CD4-positive, alpha-beta T cell treated with Interferon gamma for 1 hour (primary cell): ENCODE measurements around the gene TRIM28.
"Not testable (repeated sequence)": the region's sequence is repeated elsewhere in the genome, so short reads cannot be mapped to it uniquely, and the experiment has no call there.

Experiments
- DNase-seq: peaks from one replicate; pipeline ENCODE4 v3.0.0-alpha.2; 2020

TRIM28 gene

DNA sequence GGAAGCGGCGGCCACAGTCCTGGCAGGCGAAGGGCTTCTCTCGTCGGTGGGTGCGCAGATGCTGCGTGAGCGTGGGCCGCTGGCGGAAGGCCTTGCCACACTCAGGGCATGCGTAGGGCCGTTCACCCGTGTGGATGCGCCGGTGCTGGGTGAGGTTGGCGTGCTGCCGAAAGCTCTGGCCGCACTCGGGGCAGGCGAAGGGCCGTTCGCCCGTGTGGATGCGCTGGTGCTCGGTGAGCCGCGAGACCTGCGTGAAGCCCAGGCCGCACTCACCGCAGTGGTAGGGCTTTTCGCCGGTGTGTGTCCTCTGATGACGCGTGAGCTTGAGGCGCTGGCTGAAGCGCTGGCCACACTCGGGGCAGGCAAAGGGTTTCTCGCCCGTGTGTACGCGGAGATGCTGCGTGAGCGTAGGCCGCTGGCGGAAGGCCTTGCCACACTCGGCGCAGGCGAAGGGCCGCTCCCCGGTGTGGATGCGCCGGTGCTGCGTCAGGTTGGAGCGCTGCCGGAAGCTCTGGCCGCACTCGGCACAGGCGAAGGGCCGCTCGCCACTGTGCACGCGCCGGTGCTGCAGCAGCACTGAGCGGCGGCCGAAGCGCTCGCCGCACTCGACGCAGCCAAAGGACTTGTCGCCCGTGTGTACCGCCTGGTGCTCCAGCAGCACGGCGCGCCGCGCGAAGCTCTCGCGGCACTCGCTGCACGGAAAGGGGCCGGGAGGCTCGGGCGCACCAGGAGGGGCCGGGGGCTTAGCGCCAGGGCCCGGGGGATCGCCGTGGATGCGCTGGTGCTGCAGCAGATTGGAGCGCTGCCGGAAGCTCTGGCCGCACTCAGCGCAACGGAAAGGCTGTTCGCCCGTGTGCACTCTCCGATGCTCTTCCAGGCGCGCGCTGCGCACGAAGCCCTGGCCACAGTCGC is 18.5 kb downstream of the TRIM28 start:
- peak; percentile 27 for DNase-seq

DNA sequence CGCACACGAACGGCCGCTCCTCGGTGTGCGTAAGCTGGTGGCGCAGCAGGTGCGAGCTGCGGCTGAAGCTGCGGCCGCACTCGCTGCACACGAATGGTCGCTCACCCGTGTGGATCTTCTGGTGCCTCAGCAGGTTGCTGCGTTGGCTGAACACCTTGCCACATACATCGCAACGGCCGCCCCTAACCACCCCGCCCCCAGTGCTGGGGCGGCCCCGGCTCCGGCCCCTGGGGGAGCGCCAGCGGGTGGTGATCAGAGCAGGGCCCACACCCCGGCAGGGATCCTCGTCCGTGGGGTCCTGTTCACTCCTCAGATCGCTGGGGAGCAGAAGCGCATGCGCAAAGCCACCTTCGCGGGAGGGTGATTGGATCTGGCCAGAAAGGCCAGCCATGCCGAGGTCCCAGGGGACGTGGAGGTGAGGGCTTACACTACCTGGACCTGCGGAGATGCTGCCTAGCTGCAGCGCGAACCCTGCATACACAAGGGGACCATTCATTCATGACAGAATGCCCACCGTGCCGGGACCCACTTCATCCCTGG is 19.2 kb downstream of the TRIM28 start:
- DNase-seq, result peak; percentile 47

DNA sequence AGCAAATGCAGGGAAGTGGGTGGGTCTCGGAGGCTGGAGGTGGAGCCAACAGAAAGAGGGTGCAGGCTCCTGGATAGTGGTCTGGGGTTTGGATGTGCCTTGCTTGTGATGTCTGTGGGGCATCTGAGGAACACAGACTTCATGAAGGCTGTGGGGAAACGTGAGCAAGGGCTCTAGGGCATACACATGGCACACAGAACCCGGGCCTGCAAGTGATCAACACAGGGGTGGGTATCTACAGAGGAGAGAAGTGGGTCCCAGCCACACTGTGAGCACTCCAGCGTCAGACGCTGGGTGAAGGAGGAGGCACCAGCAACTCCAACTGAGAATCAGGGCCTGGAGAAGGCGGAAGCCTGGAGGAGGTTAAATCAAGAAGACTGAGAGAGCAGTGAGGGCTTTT is 20.0 kb downstream of the TRIM28 start:
- no peak for DNase-seq

DNA sequence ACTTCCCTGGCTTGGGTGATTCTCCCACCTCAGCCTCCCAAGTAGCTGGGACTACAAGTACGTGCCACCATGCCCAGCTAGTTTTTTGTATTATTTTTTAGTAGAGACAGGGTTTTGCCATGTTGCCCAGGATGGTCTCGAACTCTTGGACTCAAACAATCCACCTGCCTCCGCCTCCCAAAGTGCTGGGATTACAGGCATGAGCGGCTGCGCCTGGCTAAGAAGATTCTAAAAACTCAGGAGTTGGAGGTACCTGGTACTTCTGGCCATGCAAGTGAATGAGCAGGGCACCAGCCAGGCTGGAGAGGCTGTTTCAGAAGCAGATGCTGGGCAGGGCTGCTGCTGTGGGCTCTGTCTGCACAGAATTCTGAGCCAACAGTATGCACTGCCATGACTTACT is 23.1 kb downstream of the TRIM28 start:
- DNase-seq, result no peak

DNA sequence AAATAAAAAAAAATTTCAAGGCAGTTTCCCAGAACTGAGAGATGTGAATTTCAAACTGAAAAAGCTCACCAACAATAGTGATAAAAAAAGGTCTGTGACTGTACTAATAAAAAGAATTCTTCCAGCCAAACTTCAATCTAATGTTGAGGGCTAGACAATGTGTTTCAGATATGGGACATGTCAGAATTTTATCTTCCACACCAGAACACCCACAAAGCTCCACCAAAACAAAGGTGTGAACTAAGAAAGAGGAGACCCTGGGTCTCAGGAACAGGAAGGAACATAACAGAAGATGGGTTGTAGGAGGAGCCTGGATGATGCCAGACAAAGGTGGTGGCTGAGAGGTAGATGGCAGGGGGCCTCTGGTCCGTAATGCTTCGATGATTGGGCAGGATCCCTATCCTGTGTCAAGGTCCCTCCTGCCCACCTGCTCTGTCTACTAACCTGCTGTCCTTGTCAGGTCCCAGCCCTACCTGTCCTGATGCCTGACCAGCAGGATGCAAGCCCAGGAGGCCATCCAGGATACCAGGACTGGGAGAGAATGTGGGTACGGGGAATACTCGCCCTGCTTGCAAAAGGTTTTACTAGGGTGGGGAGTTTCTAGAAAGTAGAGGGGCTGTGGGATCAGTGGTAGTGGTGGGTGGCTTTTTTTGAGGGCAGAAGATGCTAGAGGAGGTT is 24.7 kb downstream of the TRIM28 start:
- no peak for DNase-seq

DNA sequence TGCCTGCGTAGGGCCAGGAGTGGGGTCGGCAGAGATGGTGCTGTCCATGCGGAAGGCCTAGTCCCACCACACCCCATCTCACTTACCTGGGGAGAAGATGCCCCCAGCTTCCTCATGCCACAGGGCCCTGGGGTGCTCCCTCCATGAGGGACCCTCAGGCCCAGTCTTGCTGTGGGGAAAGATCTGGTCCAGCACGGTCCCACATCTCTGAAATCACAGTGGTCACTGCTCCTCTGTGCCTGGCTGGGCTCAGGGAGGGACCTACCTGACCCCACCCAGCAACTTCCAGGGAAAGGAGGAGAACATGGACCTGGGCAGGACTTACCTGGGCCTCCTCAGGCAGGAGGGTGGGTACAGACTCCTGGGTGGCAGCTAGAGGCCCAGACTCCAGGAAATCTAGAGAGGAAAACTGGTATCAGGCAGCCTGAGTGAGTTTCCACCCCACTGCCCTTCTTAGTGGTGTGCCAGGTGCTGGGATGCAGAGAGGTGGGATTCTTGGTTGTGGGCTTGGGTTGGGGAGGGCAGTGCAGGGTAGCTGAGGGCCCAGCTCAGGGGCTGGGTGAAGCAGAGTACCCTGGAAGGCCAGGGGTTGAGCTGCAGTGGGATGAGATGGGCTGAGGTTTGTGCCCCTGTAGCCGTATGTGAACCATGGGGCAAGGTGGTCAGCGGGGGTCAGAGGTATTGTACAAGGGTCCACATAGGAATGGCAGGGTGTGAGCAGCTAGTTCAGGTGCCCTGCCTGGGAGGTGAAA is 25.5 kb downstream of the TRIM28 start:
- DNase-seq, result no peak

DNA sequence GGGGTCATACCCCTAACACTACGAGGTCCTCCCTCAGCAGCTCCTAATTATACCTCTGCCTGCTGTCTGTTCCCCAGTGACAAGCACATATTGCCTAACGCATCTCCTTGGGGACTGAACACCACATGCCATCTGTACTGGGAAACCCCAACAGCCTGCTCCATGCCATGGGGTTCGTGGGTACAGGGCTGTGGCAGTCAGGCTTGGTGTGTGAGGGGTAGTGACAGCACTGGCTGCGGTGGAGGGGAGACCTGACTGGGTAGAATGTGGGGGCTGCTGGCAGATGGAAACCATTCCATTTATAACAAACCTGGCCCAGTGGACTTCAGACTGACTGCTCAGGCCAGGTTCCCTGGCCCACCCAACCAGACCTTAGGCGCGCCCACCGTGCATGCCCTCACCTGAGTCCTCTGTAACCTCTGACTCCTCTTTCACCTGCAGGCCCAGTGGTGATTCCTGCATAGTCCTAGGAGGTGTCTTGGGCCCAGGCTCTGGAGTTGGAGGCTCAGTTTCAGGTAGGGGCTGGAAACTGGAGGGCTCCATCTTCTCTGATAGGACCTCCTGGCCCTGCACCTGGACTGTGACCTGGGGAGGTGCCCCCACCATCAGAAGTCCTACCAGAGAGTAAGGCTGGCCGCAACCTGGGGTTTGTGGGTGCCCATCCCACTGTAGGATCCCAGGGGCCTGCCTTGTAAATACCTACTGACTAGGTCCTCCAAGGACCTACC is 26.2 kb downstream of the TRIM28 start:
- DNase-seq, result peak; percentile 0

DNA sequence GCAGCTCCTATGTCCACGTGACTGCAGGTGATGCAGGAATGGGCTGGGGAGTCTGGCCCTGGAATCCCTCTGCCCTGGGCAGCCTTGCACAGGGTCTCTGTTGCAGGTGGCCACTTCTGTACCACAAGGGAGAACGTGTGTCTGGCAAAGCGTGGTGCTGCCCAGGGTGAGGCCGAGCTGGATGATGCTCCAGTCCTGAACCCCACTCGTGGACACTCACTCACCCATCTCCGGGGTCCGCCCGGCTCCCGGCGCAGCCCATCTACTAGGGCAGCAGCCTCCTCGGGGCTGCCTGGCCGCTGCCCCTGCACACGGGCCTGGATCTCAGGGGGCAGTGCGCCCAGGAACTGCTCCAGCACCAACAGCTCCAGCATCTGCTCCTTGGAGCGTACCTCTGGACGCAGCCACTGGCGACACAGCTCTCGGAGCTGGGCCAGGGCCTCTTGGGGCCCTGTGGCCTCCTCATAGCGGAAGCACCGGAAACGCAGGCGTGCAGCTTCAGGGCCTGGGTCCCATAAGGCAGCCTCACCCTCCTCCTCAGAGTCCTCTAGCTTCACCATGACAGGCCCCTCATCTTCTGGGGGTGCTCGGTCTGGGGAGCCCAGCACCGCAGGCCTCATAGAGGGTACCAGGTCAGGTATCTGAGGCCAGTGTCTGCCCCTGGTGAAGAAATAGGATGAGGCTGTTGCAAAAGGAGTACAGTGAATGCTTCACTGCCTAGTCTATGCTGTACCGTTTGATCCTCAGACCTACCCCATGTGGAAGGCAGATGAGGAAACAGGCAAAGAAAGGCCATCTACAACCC is 27.1 kb downstream of the TRIM28 start:
- no peak for DNase-seq

DNA sequence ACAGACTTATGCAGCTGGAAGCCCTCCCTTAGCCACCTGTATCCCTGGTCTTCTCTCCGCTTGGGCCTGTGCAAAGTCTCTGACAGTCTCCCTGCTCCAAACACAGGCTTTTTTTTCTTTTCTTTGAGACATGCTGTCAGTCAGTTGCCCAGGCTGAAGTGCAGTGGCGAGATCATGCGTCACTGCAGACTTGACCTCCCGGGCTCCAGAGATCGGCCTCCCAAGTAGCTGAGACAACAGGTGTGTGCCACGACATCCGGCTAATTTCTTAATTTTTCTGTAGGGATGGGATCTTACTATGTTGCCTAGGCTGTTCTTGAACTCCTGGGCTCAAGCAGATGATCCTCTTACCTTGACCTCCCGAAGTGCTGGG is 27.7 kb downstream of the TRIM28 start:
- DNase-seq, result no peak

DNA sequence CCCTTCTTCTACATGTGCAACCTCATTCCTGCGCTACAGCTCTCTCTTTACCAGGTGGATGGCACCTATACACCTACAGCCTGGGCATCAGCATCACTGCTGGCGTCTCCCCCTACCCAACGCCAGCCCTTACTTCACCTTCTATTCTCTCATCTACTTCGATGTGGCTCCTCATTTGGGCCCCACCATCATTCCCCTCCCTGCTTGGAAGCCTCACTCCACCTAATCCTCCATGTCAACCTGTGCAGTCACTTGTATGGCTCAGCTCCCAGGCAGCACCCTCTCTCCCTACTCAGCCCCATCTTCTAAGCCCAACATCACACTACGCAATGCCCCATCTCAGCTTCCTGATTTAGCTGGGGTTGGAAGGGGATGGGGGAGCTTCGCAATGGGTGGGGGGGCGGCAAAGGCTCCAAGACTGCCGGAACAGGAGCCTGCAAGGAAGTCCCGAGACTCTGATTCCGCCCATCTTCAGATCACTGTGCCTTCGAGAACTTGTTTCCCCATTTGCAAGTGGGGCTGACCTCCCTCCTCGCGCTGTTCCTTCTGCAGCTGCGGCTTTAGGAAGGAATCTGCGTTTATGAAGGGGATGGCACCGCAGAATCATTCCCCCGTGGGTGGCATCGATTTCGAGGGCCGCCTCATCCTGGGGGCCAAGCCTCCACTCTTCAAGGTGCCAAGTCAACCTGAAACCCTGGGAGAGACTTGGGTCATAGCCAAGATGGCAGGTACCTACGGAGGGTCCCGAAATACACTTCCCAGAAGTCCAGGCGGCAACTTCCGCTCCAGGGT is 28.4 kb downstream of the TRIM28 start:
- no peak for DNase-seq

DNA sequence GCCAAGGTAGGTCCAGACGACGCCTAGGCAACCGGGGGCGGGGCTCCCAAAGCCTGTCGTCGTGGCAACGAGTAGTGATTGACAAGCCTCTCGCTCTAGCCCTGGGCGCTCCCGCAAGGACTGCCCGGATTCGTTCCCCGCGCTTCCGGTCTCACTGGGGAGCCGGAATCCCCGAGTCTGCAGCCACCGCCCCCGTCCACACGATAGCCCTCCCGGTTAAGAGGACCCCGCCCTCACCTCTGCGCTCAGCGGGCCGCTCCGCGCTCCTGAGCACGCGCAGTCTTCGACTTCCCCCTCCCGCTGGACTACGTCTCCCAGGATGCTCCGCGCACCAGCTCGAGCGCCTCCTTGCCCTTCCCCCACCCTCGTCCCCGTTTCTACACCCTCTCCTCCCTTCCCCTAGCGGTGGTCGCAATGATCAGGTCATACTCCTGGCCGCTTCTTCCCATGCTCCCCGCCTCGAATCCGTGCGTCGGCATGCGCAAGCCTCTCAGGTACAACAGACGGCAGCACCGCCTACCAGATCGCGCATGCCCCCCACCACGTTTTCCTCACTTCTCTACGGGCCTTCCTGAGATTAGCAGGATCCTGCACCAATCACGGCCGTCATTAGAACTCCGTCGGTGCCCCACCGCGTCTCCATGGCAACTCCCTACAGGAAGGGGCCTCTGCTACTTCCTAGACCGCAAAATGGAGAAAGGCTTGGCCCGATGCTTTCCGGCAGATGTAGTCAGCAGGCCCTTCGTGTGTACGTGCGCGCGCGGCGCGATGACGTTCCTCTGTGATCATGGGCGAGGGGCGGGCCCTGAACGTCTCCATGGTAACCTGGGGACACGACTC is 29.2 kb downstream of the TRIM28 start, which contains the start of gene MZF1:
TSS of gene MZF1 (minus strand) at position 518 of the 840 bp plus-strand sequence. CDS start 1,946 bp downstream, outside the sequence.
- peak; percentile 100 for DNase-seq

DNA sequence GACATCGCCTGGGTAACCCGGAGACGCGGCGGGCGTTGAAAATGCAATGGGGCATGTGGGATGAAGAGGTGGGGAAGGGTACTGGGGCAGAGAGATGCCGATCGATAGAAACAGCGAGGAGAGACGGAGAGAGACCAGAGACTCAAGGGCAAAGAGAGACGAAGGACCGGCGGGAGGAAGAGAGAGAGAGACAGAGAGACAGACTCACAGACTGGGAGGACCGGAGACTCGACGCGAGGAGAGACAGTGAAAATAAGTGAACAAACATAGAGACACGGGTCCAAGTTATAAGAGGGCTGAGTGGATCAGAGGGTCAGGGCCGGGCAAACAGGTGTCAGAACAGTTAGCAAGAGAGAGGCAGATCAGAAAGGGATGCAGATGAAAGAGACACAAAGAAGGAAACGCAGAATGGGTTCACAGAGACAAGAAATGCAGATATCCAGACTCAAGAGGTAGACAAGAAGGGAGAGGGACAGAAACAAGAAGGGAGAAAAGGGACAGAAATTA is 29.8 kb downstream of the TRIM28 start:
- no peak for DNase-seq

DNA sequence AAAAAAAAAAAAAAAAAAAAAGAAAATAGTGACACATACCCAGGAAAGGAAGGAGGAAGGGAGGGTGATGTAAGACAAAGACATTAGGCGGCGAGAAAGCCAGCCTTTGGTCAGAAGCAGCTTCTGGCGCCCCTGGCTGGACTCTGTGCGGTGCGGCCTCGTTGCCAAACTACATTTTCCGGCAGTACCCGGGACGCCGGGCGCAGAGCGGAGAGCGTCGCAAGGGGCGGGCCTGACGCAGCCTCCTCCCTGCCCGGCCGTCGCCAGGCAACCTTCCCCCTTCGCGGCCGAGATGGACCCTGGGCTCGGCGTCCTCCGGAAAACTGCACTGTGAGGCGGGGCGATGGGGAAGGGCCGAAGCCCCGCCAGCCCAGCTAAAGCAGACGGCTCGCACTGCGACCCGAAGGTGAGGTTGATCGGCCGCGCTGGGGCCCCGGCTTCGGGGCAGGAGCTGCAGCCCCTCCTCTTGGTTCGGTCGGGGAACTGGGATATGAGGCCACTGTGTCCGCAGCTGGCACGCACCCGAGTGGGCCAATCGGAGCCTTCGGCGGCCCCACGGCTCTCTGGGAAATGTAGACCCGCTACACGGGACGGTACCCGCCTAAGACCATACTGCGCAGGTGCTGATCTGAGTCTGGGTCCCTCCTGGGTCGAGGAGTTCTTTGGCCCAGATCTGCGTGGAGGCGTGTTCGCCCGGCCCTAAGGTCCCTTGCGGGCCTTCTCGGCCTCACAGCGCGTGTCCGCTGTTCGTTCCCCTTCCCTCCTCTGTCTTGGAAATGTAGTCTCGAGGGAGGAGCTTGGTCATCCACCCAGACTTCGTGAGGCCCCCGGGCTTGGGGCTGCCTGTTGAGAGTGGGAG is 31.5 kb downstream of the TRIM28 start:
- DNase-seq, result peak; percentile 87

DNA sequence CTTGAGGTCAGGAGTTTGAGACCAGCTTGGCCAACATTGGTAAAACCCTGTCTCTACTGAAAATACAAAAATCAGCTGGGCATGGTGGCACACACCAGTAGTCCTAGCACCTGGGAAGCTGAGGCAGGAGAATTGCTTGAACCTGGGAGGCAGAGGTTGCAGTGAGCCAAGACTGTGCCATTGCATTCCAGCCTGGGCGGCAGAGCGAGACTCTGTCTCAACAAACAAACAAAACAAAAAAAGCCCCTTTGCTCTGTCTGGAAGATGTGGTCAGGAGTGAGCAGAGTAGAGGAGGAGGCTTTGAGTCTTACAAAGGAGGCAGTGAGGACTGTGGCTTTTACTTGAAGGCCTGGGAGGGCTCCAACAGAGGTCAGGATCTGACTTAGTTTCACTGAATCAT is 33.7 kb downstream of the TRIM28 start:
- not testable (repeated sequence) for DNase-seq

DNA sequence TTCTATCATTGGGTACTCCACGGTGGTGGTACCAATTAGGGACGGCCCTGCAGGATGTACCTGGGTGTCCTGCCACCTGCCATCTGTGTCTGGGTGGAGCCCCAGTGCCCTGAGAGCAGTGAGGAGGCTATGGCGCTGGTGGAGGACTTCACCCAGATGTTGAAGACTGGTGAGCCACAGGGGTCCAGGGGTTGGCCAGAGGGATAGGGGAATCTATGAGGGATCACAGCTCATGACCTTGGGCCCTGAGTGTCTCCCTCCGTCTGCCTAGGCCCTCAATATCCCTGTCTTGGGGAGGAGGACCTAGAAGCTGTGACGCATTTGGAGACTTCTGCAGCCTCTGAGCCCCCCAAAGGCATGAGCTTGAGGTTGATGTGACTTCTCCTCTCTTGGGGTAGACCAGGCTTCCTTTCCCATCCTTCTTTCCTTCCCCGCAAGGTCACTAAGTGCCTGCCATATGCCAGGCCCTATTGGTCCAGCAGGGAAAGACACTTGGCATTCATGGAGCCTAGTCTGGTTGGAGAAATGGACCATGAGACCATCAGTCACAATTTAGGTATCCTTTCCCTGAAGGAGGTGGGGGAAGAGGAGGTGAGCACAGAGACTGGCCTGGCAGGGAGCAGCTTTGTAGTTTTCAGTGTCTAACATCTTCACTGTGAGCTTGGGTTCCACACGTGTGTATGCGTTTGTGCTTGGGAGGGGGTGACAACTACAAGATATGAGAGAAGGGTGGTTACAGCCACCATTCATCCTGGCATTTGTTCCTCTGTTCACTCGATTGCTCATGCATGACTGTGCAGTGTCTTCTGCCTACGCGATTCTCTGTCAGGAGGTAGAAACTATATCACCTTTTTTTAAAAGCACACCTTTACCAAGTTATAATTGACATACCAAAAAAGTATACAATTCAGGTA is 34.4 kb downstream of the TRIM28 start:
- DNase-seq, result no peak

DNA sequence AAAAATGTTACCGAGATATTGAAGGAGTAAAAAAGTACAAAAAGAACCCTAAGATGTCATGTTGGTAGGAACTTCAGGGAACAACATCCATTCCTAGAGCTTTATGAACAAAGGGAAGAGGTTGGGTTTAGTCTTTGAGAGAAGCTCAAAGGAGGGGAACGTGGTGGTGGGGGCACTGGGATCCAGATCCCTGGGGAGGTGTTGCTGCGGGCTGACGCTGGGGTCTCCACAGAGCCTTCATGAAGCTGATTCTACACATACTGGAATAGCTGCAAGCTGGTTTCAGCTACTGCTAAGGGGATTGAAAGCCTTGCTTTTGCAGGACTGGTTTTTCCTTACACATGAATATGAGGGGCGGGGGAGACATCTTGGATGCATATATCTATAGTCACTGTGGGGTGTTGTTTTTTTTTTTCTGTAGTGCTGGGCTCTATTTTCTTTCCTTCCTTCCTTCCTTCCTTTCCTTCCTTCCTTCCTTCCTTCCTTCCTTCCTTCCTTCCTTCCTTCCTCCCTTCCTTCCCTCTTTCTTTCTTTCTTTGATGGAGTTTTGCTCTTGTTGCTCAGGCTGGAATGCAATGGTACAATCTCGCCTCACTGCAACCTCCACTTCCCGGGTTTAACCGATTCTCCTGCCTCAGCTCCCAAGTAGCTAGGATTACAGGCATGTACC is 35.7 kb downstream of the TRIM28 start:
- DNase-seq, result no peak
